ENCODE results near the gene C6orf120.

The C6orf120 gene

GRCh38 chr6:169675011-169675410, 26.9 kb upstream of the C6orf120 start:
- DNase-seq (ENCODE audit: low spot score) = no peak
- no peak for TF ChIP-seq CTCF (conservative IDR thresholded peaks at IDR 0.05; ENCODE audit: low read depth)
- CTCF ChIA-PET = interaction anchor here (0.6 kb wide), 1 partner anchor 9 kb away, joined by 3 read pairs; no protein-coding TSS in a partner anchor
- POLR2A ChIA-PET (ENCODE audit: low non-redundant PET) = no interaction called here
- no peak overlapping the region for H3K27ac ChIP-seq

GRCh38 chr6:169677096-169677495, 24.8 kb upstream of the C6orf120 start:
- CTCF ChIA-PET = interaction anchor here (0.8 kb wide), 1 partner anchor 453 kb away, joined by 3 read pairs; no protein-coding TSS in a partner anchor
- POLR2A ChIA-PET (ENCODE audit: low non-redundant PET) = no interaction called here

GRCh38 chr6:169678342-169678741, 23.6 kb upstream of the C6orf120 start:
- DNase-seq (ENCODE audit: low spot score) = no peak
- ChIA-PET POLR2A (ENCODE audit: low non-redundant PET) (no interaction called here), CTCF (interaction anchor here (0.6 kb wide), 1 partner anchor 105 kb away, joined by 3 read pairs; no protein-coding TSS in a partner anchor)
- no peak for TF ChIP-seq CTCF (conservative IDR thresholded peaks at IDR 0.05; ENCODE audit: low read depth)
- H3K27ac ChIP-seq = no peak overlapping the region

More at GRCh38 chr6:169677096-169677495, 24.8 kb upstream of the C6orf120 start:
- TF ChIP-seq CTCF (conservative IDR thresholded peaks at IDR 0.05; ENCODE audit: low read depth) = no peak
- DNase-seq (ENCODE audit: low spot score) = no peak
- H3K27ac ChIP-seq = no peak overlapping the region

- peak overlapping the region; percentile 15; the same call in 1 of the 2 replicates for H3K27ac ChIP-seq
- ChIA-PET POLR2A (ENCODE audit: low non-redundant PET) (no interaction called here), CTCF (interaction anchor here (0.6 kb wide), 1 partner anchor 9 kb away, joined by 3 read pairs; no protein-coding TSS in a partner anchor)
- TF ChIP-seq CTCF (conservative IDR thresholded peaks at IDR 0.05; ENCODE audit: low read depth) = no peak
- no peak for DNase-seq (ENCODE audit: low spot score)
Measured at GRCh38 chr6:169684056-169684455, 17.9 kb upstream of the C6orf120 start.

GRCh38 chr6:169685860-169686259, 16.1 kb upstream of the C6orf120 start:
- no peak for TF ChIP-seq CTCF (conservative IDR thresholded peaks at IDR 0.05; ENCODE audit: low read depth)
- CTCF ChIA-PET = interaction anchor here (0.6 kb wide), 2 partner anchors 34 to 104 kb away, joined by 3 to 4 read pairs; no protein-coding TSS in a partner anchor
- H3K27ac ChIP-seq = no peak overlapping the region
- no peak for DNase-seq (ENCODE audit: low spot score)
- POLR2A ChIA-PET (ENCODE audit: low non-redundant PET) = no interaction called here

- peak; percentile 87 for DNase-seq (ENCODE audit: low spot score)
- CTCF ChIA-PET = interaction anchor here (0.6 kb wide), 1 partner anchor 1831 kb away, joined by 3 read pairs; no protein-coding TSS in a partner anchor
- peak overlapping the region; percentile 90 for H3K27ac ChIP-seq
- no peak for TF ChIP-seq CTCF (conservative IDR thresholded peaks at IDR 0.05; ENCODE audit: low read depth)
- POLR2A ChIA-PET (ENCODE audit: low non-redundant PET) = no interaction called here
Measured at GRCh38 chr6:169689287-169689686, 12.6 kb upstream of the C6orf120 start.

Data from RWPE1 (cell line).